Endometrial microvascular endothelial cells (primary cell): ENCODE data around the gene MAPK8IP3. TPM values are rescaled to one million over a fixed set of nuclear protein-coding genes. Genes with fewer than 3 reads are reported as not detected.
"Not testable (repeated sequence)": the region's sequence is repeated elsewhere in the genome, so short reads cannot be mapped to it uniquely, and the experiment has no call there.

Source experiments
- in situ Hi-C: cut with HindIII; loops from 2 replicates; pipeline ENCODE4 v1.10.0; 2017; ENCODE audit warnings: low sequenced_read_pairs, low pct_unique_long_range_greater_than_20kb; ENCODE audit errors: inconsistent ontology term
- total RNA-seq: library from RNA; depleted of rRNA; stranded (reverse); fragments of >200 nt; gene quantifications from one replicate; pipeline ENCODE4 v1.2.3, GENCODE V29; 2015; ENCODE audit errors: inconsistent ontology term

The MAPK8IP3 gene
- total RNA-seq, 1 donor from 2014 or later = 35.8 TPM

GRCh38 chr16:1706386-1707192 lies 594 bp downstream of the MAPK8IP3 start:
- in situ Hi-C loops = no loop called here

GRCh38 chr16:1707193-1707790 lies 1.3 kb downstream of the MAPK8IP3 start:
- in situ Hi-C loops = no loop called here

- in situ Hi-C loops = no loop called here
Measured at GRCh38 chr16:1708083-1708767, 2.2 kb downstream of the MAPK8IP3 start.

- in situ Hi-C loops = no loop called here
Measured at GRCh38 chr16:1708768-1709180, 2.8 kb downstream of the MAPK8IP3 start.

- in situ Hi-C loops = no loop called here
Measured at GRCh38 chr16:1709356-1709755, 3.4 kb downstream of the MAPK8IP3 start.

GRCh38 chr16:1710811-1711507 lies 5.0 kb downstream of the MAPK8IP3 start:
- in situ Hi-C loops = no loop called here

- in situ Hi-C loops = no loop called here
Measured at GRCh38 chr16:1712791-1713261, 6.8 kb downstream of the MAPK8IP3 start.

- in situ Hi-C loops = no loop called here
Measured at GRCh38 chr16:1713331-1713730, 7.3 kb downstream of the MAPK8IP3 start.

GRCh38 chr16:1713933-1714332 lies 7.9 kb downstream of the MAPK8IP3 start:
- in situ Hi-C loops = no loop called here

GRCh38 chr16:1715220-1715619 lies 9.2 kb downstream of the MAPK8IP3 start:
- in situ Hi-C loops = no loop called here

- in situ Hi-C loops = not testable (repeated sequence)
Measured at GRCh38 chr16:1718236-1718635, 12.2 kb downstream of the MAPK8IP3 start.

GRCh38 chr16:1719559-1720229 lies 13.7 kb downstream of the MAPK8IP3 start:
- in situ Hi-C loops = not testable (repeated sequence)

GRCh38 chr16:1721372-1721771 lies 15.4 kb downstream of the MAPK8IP3 start:
- in situ Hi-C loops = no loop called here

- in situ Hi-C loops = no loop called here
Measured at GRCh38 chr16:1723450-1724147, 17.6 kb downstream of the MAPK8IP3 start.

- in situ Hi-C loops = no loop called here
Measured at GRCh38 chr16:1724491-1724890, 18.5 kb downstream of the MAPK8IP3 start.

- in situ Hi-C loops = no loop called here
Measured at GRCh38 chr16:1726661-1727502, 20.9 kb downstream of the MAPK8IP3 start.
